Fibroblast of lung (primary cell): ENCODE results near the gene MAP2K5. TPM values are rescaled to one million over a fixed set of nuclear protein-coding genes. Genes with fewer than 3 reads are reported as not detected.

Experiments used
- DNase-seq, 2 donors: peaks; one replicate each; pipeline versions ENCODE4 v3.0.0 to v3.0.0-alpha.2; 2010; ENCODE audit warnings: low read depth in 2 of 2
- H2AFZ ChIP-seq: 2 replicates; pipeline ENCODE4 v1.5.1; 2012; ENCODE audit warnings: low read length, control low read depth, inconsistent platforms
- H3K27ac ChIP-seq: 2 replicates; pipeline ENCODE4 v1.5.1; 2011; ENCODE audit warnings: low read length, control low read depth; ENCODE audit not compliant: insufficient read depth
- H3K27me3 ChIP-seq: 2 replicates; pipeline ENCODE4 v1.5.1; 2011; ENCODE audit warnings: mild to moderate bottlenecking, low read length; ENCODE audit not compliant: control insufficient read depth, insufficient read depth
- H3K36me3 ChIP-seq: 2 replicates; pipeline ENCODE4 v1.5.1; 2011; ENCODE audit warnings: low read length; ENCODE audit not compliant: control insufficient read depth, insufficient read depth
- H3K4me1 ChIP-seq: 2 replicates; pipeline ENCODE4 v1.5.1; 2011; ENCODE audit warnings: low read length; ENCODE audit not compliant: control insufficient read depth, insufficient read depth; ENCODE audit errors: extremely low read depth
- H3K4me2 ChIP-seq: 2 replicates; pipeline ENCODE4 v1.5.1; 2011; ENCODE audit warnings: low read length, control low read depth; ENCODE audit not compliant: insufficient read depth; ENCODE audit errors: extremely low read depth
- H3K4me3 ChIP-seq, 4 experiments: fragments of 200-600 bp in 1 of 4; sonication (generic) in 1 of 4; replicated peaks in 1 of 4; 2 replicates each; pipeline ENCODE4 v1.5.1; 2011 to 2016; ENCODE audit warnings: low read length in 4 of 4, low read depth in 3 of 4, mild to moderate bottlenecking in 3 of 4, control low read depth in 2 of 4, inconsistent platforms in 1 of 4, mixed read lengths in 1 of 4; ENCODE audit not compliant: insufficient read depth in 1 of 4; ENCODE audit errors: control extremely low read depth in 1 of 4
- H3K79me2 ChIP-seq: 2 replicates; pipeline ENCODE4 v1.5.1; 2012; ENCODE audit warnings: mild to moderate bottlenecking, low read length, inconsistent platforms; ENCODE audit not compliant: control insufficient read depth, insufficient read depth
- H3K9ac ChIP-seq: 2 replicates; pipeline ENCODE4 v1.5.1; 2011; ENCODE audit warnings: mild to moderate bottlenecking, low read length, control low read depth; ENCODE audit not compliant: insufficient read depth
- H3K9me3 ChIP-seq: 2 replicates; pipeline ENCODE4 v1.5.1; 2012; ENCODE audit warnings: low read depth, low read length; ENCODE audit not compliant: control insufficient read depth, insufficient read depth
- H4K20me1 ChIP-seq: 2 replicates; pipeline ENCODE4 v1.5.1; 2011; ENCODE audit warnings: low read length; ENCODE audit not compliant: control insufficient read depth, insufficient read depth; ENCODE audit errors: extremely low read depth
- CTCF ChIP-seq, 2 donors: IDR thresholded peaks in 1 of 2; conservative IDR thresholded peaks in 1 of 2; 1 replicate in 1 of 2; 2 replicates in 1 of 2; pipeline ENCODE4 v1.5.1; 2011 to 2012; ENCODE audit warnings: low read length in 2 of 2, control low read depth in 1 of 2, inconsistent platforms in 1 of 2, low read depth in 1 of 2, mild to moderate bottlenecking in 1 of 2
- EZH2 ChIP-seq: IDR thresholded peaks from 2 replicates; pipeline ENCODE4 v1.5.1; 2012; ENCODE audit warnings: low read length, control low read depth, mild to moderate bottlenecking; ENCODE audit errors: missing control alignments
- polyA plus RNA-seq, 2 donors: library from polyadenylated mRNA; depleted of rRNA in 1 of 2; stranded (reverse) in 1 of 2; unstranded in 1 of 2; fragments of >200 nt; gene quantifications; 2 replicates each; pipeline ENCODE4 v1.2.1, GENCODE V29; 2011 to 2012; ENCODE audit warnings: missing spikeins in 1 of 2
- total RNA-seq: library from RNA; depleted of rRNA; stranded (reverse); fragments of >200 nt; gene quantifications from 2 replicates; pipeline ENCODE4 v1.2.1, GENCODE V29; 2014

MAP2K5 gene
- total and polyA plus RNA-seq, 2 donors (not counting 1 experiment from before 2014, with no cell fraction given), result 5.7 to 10.2 TPM

DNA sequence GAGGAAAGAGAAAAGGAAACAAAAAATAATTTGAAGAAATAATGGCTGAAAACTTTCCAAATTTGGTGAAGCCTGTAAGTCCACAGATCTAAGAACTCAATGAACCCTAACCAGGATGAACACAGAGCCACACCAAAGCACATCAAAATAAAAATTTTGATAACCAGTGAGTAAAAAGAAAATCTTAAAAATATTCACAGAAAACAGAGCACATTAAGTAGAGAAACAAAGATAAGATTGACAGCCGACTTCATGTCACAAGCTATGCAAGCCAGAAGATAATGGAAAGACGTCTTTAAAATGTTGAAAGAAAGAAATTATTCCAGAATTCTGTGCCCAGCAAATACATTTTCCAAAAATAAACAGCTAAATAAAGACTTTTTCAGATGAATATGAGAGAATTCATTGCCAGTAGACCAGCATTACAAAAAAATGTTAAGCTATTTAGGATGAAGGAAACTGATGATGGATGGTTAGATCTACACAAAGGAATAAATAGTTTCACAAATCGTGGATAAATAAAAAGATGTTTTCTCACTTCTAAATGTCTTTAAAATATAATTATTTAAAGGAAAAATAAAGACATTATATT, 142.6 kb downstream of the MAP2K5 start:
- H4K20me1 ChIP-seq, result no peaks in the 10 kb centered on the region
- no peaks in the 10 kb centered on the region for H3K36me3 ChIP-seq
- no peaks in the 10 kb centered on the region for H3K4me1 ChIP-seq
- peak; percentile 50 to 63 for DNase-seq
- H3K27ac ChIP-seq, result no peak overlapping the region
- TF ChIP-seq EZH2 (no peak), CTCF (conservative IDR thresholded peaks at IDR 0.05 in 1 of 2, IDR thresholded peaks at IDR 0.05 in 1 of 2; ENCODE audit: low read depth in 1 of 2, low read length in 2 of 2) (no peak)
- no peak overlapping the region for H3K9ac ChIP-seq
- no peak overlapping the region for H3K4me3 ChIP-seq
- H2AFZ ChIP-seq, result no peak overlapping the region
- H3K79me2 ChIP-seq, result no peaks in the 10 kb centered on the region
- H3K27me3 ChIP-seq, result no peaks in the 10 kb centered on the region
- no peak overlapping the region for H3K4me2 ChIP-seq
- H3K9me3 ChIP-seq, result no peaks in the 10 kb centered on the region

- no peaks in the 10 kb centered on the region for H3K36me3 ChIP-seq
- H4K20me1 ChIP-seq, result no peaks in the 10 kb centered on the region
- H3K9me3 ChIP-seq, result no peaks in the 10 kb centered on the region
- H3K4me1 ChIP-seq, result no peaks in the 10 kb centered on the region
- H3K4me3 ChIP-seq, result no peak overlapping the region
- TF ChIP-seq CTCF (conservative IDR thresholded peaks at IDR 0.05 in 1 of 2, IDR thresholded peaks at IDR 0.05 in 1 of 2; ENCODE audit: low read depth in 1 of 2, low read length in 2 of 2) (no peak), EZH2 (no peak)
- no peak overlapping the region for H3K4me2 ChIP-seq
- DNase-seq, result no peak
- H3K27ac ChIP-seq, result no peak overlapping the region
- no peaks in the 10 kb centered on the region for H3K27me3 ChIP-seq
- no peak overlapping the region for H2AFZ ChIP-seq
- H3K79me2 ChIP-seq, result no peaks in the 10 kb centered on the region
- no peak overlapping the region for H3K9ac ChIP-seq
Observed at GRCh38 chr15:67685716-67686115, 143.2 kb downstream of the MAP2K5 start.

- Histone ChIP-seq H3K9ac (no peak overlapping the region), H4K20me1 (no peaks in the 10 kb centered on the region), H2AFZ (no peak overlapping the region), H3K27ac (no peak overlapping the region), H3K4me3 (no peak overlapping the region), H3K4me2 (no peak overlapping the region), H3K79me2 (no peaks in the 10 kb centered on the region), H3K36me3 (no peaks in the 10 kb centered on the region), H3K27me3 (no peaks in the 10 kb centered on the region), H3K9me3 (no peaks in the 10 kb centered on the region), H3K4me1 (no peaks in the 10 kb centered on the region)
- TF ChIP-seq CTCF (conservative IDR thresholded peaks at IDR 0.05 in 1 of 2, IDR thresholded peaks at IDR 0.05 in 1 of 2; ENCODE audit: low read depth in 1 of 2, low read length in 2 of 2), result no peak
- TF ChIP-seq EZH2, result no peak
- DNase-seq, result peak; percentile 59 to 90
Observed at GRCh38 chr15:67690936-67691335, 148.4 kb downstream of the MAP2K5 start.
